GM06990 (cell line): ENCODE results near the gene YKT6.

Experiments
- DNase-seq: peaks from one replicate; pipeline ENCODE4 v3.0.0-alpha.2; 2011; ENCODE audit not compliant: insufficient read length; ENCODE audit errors: extremely low read depth
- H3K27me3 ChIP-seq: replicated peaks from 2 replicates; pipeline ENCODE4 v1.6.0; 2011; ENCODE audit warnings: low read length; ENCODE audit not compliant: control insufficient read depth, insufficient read depth
- H3K36me3 ChIP-seq: 2 replicates; pipeline ENCODE4 v1.5.1; 2011; ENCODE audit warnings: low read length; ENCODE audit not compliant: control insufficient read depth, insufficient read depth
- H3K4me3 ChIP-seq: replicated peaks from 2 replicates; pipeline ENCODE4 v1.5.1; 2011; ENCODE audit warnings: low read depth, mild to moderate bottlenecking, control low read depth, low read length
- CTCF ChIP-seq: IDR thresholded peaks from 2 replicates; pipeline ENCODE4 v1.5.1; 2011; ENCODE audit warnings: low read length, control low read depth, mild to moderate bottlenecking, inconsistent platforms; ENCODE audit not compliant: insufficient read depth, poor library complexity, severe bottlenecking

YKT6 gene

GRCh38 chr7:44237696-44238095 is 36.9 kb downstream of the YKT6 start:
- no peak for DNase-seq
- Histone ChIP-seq H3K4me3 (no peak overlapping the region), H3K27me3 (no peaks in the 10 kb centered on the region; the same call in 1 of the 2 replicates), H3K36me3 (no peaks in the 10 kb centered on the region)
- no peak for TF ChIP-seq CTCF

- TF ChIP-seq CTCF: no peak
- H3K27me3 ChIP-seq: no peaks in the 10 kb centered on the region; the same call in 1 of the 2 replicates
- no peak overlapping the region for H3K4me3 ChIP-seq
- DNase-seq: no peak
- no peaks in the 10 kb centered on the region for H3K36me3 ChIP-seq
Measured at GRCh38 chr7:44238116-44238695, 37.4 kb downstream of the YKT6 start.

- no peak for TF ChIP-seq CTCF
- Histone ChIP-seq H3K27me3 (no peaks in the 10 kb centered on the region; the same call in 1 of the 2 replicates), H3K4me3 (no peak overlapping the region), H3K36me3 (no peaks in the 10 kb centered on the region)
- no peak for DNase-seq
Measured at GRCh38 chr7:44239361-44239760, 38.6 kb downstream of the YKT6 start.

GRCh38 chr7:44240376-44240775 is 39.6 kb downstream of the YKT6 start:
- no peak for DNase-seq
- Histone ChIP-seq H3K36me3 (no peaks in the 10 kb centered on the region), H3K27me3 (no peaks in the 10 kb centered on the region; the same call in 1 of the 2 replicates), H3K4me3 (no peak overlapping the region)
- TF ChIP-seq CTCF: no peak

GRCh38 chr7:44240983-44241510 is 40.3 kb downstream of the YKT6 start:
- Histone ChIP-seq H3K36me3 (no peaks in the 10 kb centered on the region), H3K4me3 (peak overlapping the region; percentile 43), H3K27me3 (no peaks in the 10 kb centered on the region; the same call in 1 of the 2 replicates)
- DNase-seq: peak; percentile 69
- TF ChIP-seq CTCF: peak; percentile 84

GRCh38 chr7:44242091-44242490 is 41.3 kb downstream of the YKT6 start:
- no peak for DNase-seq
- no peak for TF ChIP-seq CTCF

More at GRCh38 chr7:44242091-44242490, 41.3 kb downstream of the YKT6 start:
- H3K27me3 ChIP-seq: no peaks in the 10 kb centered on the region; the same call in 1 of the 2 replicates
- no peak overlapping the region for H3K4me3 ChIP-seq
- no peaks in the 10 kb centered on the region for H3K36me3 ChIP-seq
